GM19099 (cell line): ENCODE data around the gene TMEM89.

ENCODE experiments used
- POLR2A ChIP-seq: IDR thresholded peaks from 3 replicates; pipeline ENCODE4 v1.6.1; 2011; ENCODE audit warnings: low read depth; ENCODE audit not compliant: insufficient read length; ENCODE audit errors: extremely low read depth

TMEM89 gene

GRCh38 chr3:48600711-48601621 is 20.6 kb downstream of the TMEM89 start:
- TF ChIP-seq POLR2A = no peak

- no peak for TF ChIP-seq POLR2A
These were observed 21.9 kb downstream of the TMEM89 start for GRCh38 chr3:48599509-48600285.

- no peak for TF ChIP-seq POLR2A
These were observed 22.5 kb downstream of the TMEM89 start for GRCh38 chr3:48599077-48599501.

- no peak for TF ChIP-seq POLR2A
These were observed 23.1 kb downstream of the TMEM89 start for GRCh38 chr3:48598323-48599076.

- TF ChIP-seq POLR2A = no peak
These were observed 24.2 kb downstream of the TMEM89 start for GRCh38 chr3:48597408-48597800.

GRCh38 chr3:48596676-48597407 is 24.7 kb downstream of the TMEM89 start:
- no peak for TF ChIP-seq POLR2A

GRCh38 chr3:48596157-48596556 is 25.4 kb downstream of the TMEM89 start:
- TF ChIP-seq POLR2A = no peak

GRCh38 chr3:48595526-48596121 is 25.9 kb downstream of the TMEM89 start:
- TF ChIP-seq POLR2A = no peak

GRCh38 chr3:48595075-48595525 is 26.5 kb downstream of the TMEM89 start, which contains the start of gene COL7A1:
Gene COL7A1, minus strand, starts transcription at chr3:48595329. Its CDS starts 170 bp downstream, at chr3:48595159.
- TF ChIP-seq POLR2A = no peak

- no peak for TF ChIP-seq POLR2A
These were observed 27.0 kb downstream of the TMEM89 start for GRCh38 chr3:48594417-48595049.

- TF ChIP-seq POLR2A = no peak
These were observed 28.2 kb downstream of the TMEM89 start for GRCh38 chr3:48593337-48593736.

- no peak for TF ChIP-seq POLR2A
These were observed 29.0 kb downstream of the TMEM89 start for GRCh38 chr3:48592519-48593087.

GRCh38 chr3:48591886-48592518 is 29.6 kb downstream of the TMEM89 start:
- TF ChIP-seq POLR2A = no peak
